ENCODE measurements around the gene SORCS2. TPM values are rescaled to one million over a fixed set of nuclear protein-coding genes. Genes with fewer than 3 reads are reported as not detected.

SORCS2 gene
- total RNA-seq, 1 experiment from 2014 or later, result 0.15 TPM

- CTCF ChIA-PET, result no interaction called here
- intact Hi-C loops (cut with micrococcal nuclease; ENCODE audit: unreplicated experiment), result no loop called here
- Histone ChIP-seq H3K27ac (ENCODE audit: low read length) (no peak overlapping the region), H3K9me3 (ENCODE audit: control insufficient read depth, insufficient read depth, low read depth, low read length) (no peaks in the 10 kb centered on the region), H3K4me3 (ENCODE audit: low read depth in 2 of 2, low read length in 2 of 2) (no peak overlapping the region), H3K4me1 (ENCODE audit: control insufficient read depth, insufficient read depth, low read length) (no peaks in the 10 kb centered on the region), H3K27me3 (ENCODE audit: control insufficient read depth, insufficient read depth, low read length) (no peaks in the 10 kb centered on the region; the same call in 1 of the 2 replicates), H3K36me3 (ENCODE audit: control insufficient read depth, insufficient read depth, low read length) (no peaks in the 10 kb centered on the region)
- POLR2A ChIA-PET, result no interaction called here
- BruUV-seq (replicated peaks), result no TSS peak
- no peak for ATAC-seq
- no peak for DNase-seq (ENCODE audit: low read depth, low spot score)
- in situ Hi-C loops (cut with HindIII; ENCODE audit: low pct_unique_long_range_greater_than_20kb, low sequenced_read_pairs), result no loop called here
- TF ChIP-seq SIN3A (IDR thresholded peaks at IDR 0.05; ENCODE audit: borderline replicate concordance, insufficient read depth, low read depth, low read length), result no peak
- no peak for TF ChIP-seq TCF7L2 (IDR thresholded peaks at IDR 0.05; ENCODE audit: low read depth, low read length)
- TF ChIP-seq POLR2AphosphoS5 (IDR thresholded peaks at IDR 0.05; ENCODE audit: low read depth, low read length), result no peak
- TF ChIP-seq CTCF (IDR thresholded peaks at IDR 0.05), result no peak
These were observed 5.2 kb upstream of the SORCS2 start for GRCh38 chr4:7187168-7187535.

GRCh38 chr4:7187691-7188090 is 4.6 kb upstream of the SORCS2 start:
- ChIA-PET POLR2A (no interaction called here), CTCF (no interaction called here)
- no peak for DNase-seq (ENCODE audit: low read depth, low spot score)
- no peak for ATAC-seq
- Histone ChIP-seq H3K36me3 (ENCODE audit: control insufficient read depth, insufficient read depth, low read length) (no peaks in the 10 kb centered on the region), H3K27ac (ENCODE audit: low read length) (no peak overlapping the region), H3K4me1 (ENCODE audit: control insufficient read depth, insufficient read depth, low read length) (no peaks in the 10 kb centered on the region), H3K4me3 (ENCODE audit: low read depth in 2 of 2, low read length in 2 of 2) (no peak overlapping the region), H3K9me3 (ENCODE audit: control insufficient read depth, insufficient read depth, low read depth, low read length) (no peaks in the 10 kb centered on the region), H3K27me3 (ENCODE audit: control insufficient read depth, insufficient read depth, low read length) (no peaks in the 10 kb centered on the region; the same call in 1 of the 2 replicates)
- in situ Hi-C loops (cut with HindIII; ENCODE audit: low pct_unique_long_range_greater_than_20kb, low sequenced_read_pairs), result no loop called here
- TF ChIP-seq REST (IDR thresholded peaks at IDR 0.05; ENCODE audit: insufficient read depth in 1 of 2, low read depth in 2 of 2, low read length in 1 of 2), result no peak
- TF ChIP-seq POLR2AphosphoS5 (IDR thresholded peaks at IDR 0.05; ENCODE audit: low read depth, low read length), result no peak
- no peak for TF ChIP-seq TCF7L2 (IDR thresholded peaks at IDR 0.05; ENCODE audit: low read depth, low read length)
- TF ChIP-seq CTCF (IDR thresholded peaks at IDR 0.05), result no peak
- TF ChIP-seq SIN3A (IDR thresholded peaks at IDR 0.05; ENCODE audit: borderline replicate concordance, insufficient read depth, low read depth, low read length), result no peak
- no TSS peak for BruUV-seq (replicated peaks)
- intact Hi-C loops (cut with micrococcal nuclease; ENCODE audit: unreplicated experiment), result no loop called here

Data from Panc1 (cell line).